AG08395 (cell line): Measurements from ENCODE around the gene PRKAG2.

Source experiments
- DNase-seq: peaks from one replicate; pipeline ENCODE4 v3.0.0; 2012; ENCODE audit warnings: mixed read lengths, low spot score

Gene PRKAG2

GRCh38 chr7:151694828-151695580 lies 181.9 kb downstream of the PRKAG2 start:
- DNase-seq: peak; percentile 45

GRCh38 chr7:151694441-151694827 lies 182.5 kb downstream of the PRKAG2 start:
- DNase-seq: no peak

- no peak for DNase-seq
Measured at GRCh38 chr7:151693140-151693539, 183.8 kb downstream of the PRKAG2 start.

- DNase-seq: no peak
Measured at GRCh38 chr7:151692721-151693120, 184.2 kb downstream of the PRKAG2 start.

- no peak for DNase-seq
Measured at GRCh38 chr7:151691449-151691848, 185.5 kb downstream of the PRKAG2 start.

GRCh38 chr7:151690606-151691005 lies 186.3 kb downstream of the PRKAG2 start:
- DNase-seq: no peak

GRCh38 chr7:151689196-151689971 lies 187.5 kb downstream of the PRKAG2 start:
- DNase-seq: no peak

- no peak for DNase-seq
Measured at GRCh38 chr7:151688236-151688780, 188.6 kb downstream of the PRKAG2 start.

- DNase-seq: peak; percentile 98
Measured at GRCh38 chr7:151687523-151688235, 189.2 kb downstream of the PRKAG2 start.

GRCh38 chr7:151686826-151687225 lies 190.1 kb downstream of the PRKAG2 start:
- no peak for DNase-seq

- no peak for DNase-seq
Measured at GRCh38 chr7:151686016-151686766, 190.7 kb downstream of the PRKAG2 start.

- DNase-seq: no peak
Measured at GRCh38 chr7:151684408-151685175, 192.3 kb downstream of the PRKAG2 start.

- DNase-seq: no peak
Measured at GRCh38 chr7:151683615-151684407, 193.1 kb downstream of the PRKAG2 start.

GRCh38 chr7:151682831-151683614 lies 193.9 kb downstream of the PRKAG2 start:
- no peak for DNase-seq

- no peak for DNase-seq
Measured at GRCh38 chr7:151681726-151682125, 195.2 kb downstream of the PRKAG2 start.

- peak; percentile 63 for DNase-seq
Measured at GRCh38 chr7:151680810-151681209, 196.1 kb downstream of the PRKAG2 start.

- no peak for DNase-seq
Measured at GRCh38 chr7:151679881-151680612, 196.9 kb downstream of the PRKAG2 start.

- DNase-seq: no peak
Measured at GRCh38 chr7:151679071-151679708, 197.7 kb downstream of the PRKAG2 start.
